T-helper 1 cell (primary cell): ENCODE results near the gene ZNF226.
"Not testable (repeated sequence)": the region's sequence is repeated elsewhere in the genome, so short reads cannot be mapped to it uniquely, and the experiment has no call there.

Source experiments
- DNase-seq, 5 donors: peaks; one replicate each; pipeline ENCODE4 v3.0.0-alpha.2; 2012 to 2020
- total RNA-seq, 4 donors: gene quantifications; one replicate each; lab custom pipeline; 2026; lab: John Stamatoyannopoulos, UW

ZNF226 gene
- 5.9 to 18.9 (median 15.2) reads per million in 4 donors for total RNA-seq

GRCh38 chr19:44164673-44165512 is at the start of gene ZNF226:
TSS of gene ZNF226 (plus strand) at chr19:44165100. CDS start at chr19:44170081, 4,981 bp downstream.
- DNase-seq, result peak; percentile 49 to 94 (median 69)

GRCh38 chr19:44121162-44121561 is 43.7 kb upstream of the ZNF226 start:
- DNase-seq, result not testable (repeated sequence)

GRCh38 chr19:44131955-44132354 is 32.9 kb upstream of the ZNF226 start:
- DNase-seq, result no peak

GRCh38 chr19:44141191-44142058 is 23.5 kb upstream of the ZNF226 start, which contains the start of gene ZNF234:
TSS of gene ZNF234 (plus strand) at chr19:44141554. CDS start at chr19:44144633, 3,079 bp downstream.
- peak; percentile 32 to 73 (median 53) for DNase-seq

- no peak for DNase-seq
Measured at GRCh38 chr19:44142059-44142433, 22.9 kb upstream of the ZNF226 start.

- DNase-seq, result no peak
Measured at GRCh38 chr19:44149776-44150175, 15.1 kb upstream of the ZNF226 start.

GRCh38 chr19:44151491-44151890 is 13.4 kb upstream of the ZNF226 start:
- no peak for DNase-seq

GRCh38 chr19:44156475-44156874 is 8.4 kb upstream of the ZNF226 start:
- DNase-seq, result no peak

- no peak for DNase-seq
Measured at GRCh38 chr19:44163789-44164188, 1.1 kb upstream of the ZNF226 start.

GRCh38 chr19:44164327-44164672 is 600 bp upstream of the ZNF226 start:
- no peak for DNase-seq

- DNase-seq, result not testable (repeated sequence)
Measured at GRCh38 chr19:44170660-44171059, 5.8 kb downstream of the ZNF226 start.

- DNase-seq, result no peak
Measured at GRCh38 chr19:44176590-44176989, 11.7 kb downstream of the ZNF226 start.

GRCh38 chr19:44180968-44181367 is 16.1 kb downstream of the ZNF226 start:
- no peak for DNase-seq

- DNase-seq, result no peak
Measured at GRCh38 chr19:44182145-44182544, 17.2 kb downstream of the ZNF226 start.

GRCh38 chr19:44190020-44190419 is 25.1 kb downstream of the ZNF226 start:
- DNase-seq, result no peak

- no peak for DNase-seq
Measured at GRCh38 chr19:44192127-44192526, 27.2 kb downstream of the ZNF226 start.

GRCh38 chr19:44196772-44197171 is 31.9 kb downstream of the ZNF226 start:
- no peak for DNase-seq

- no peak for DNase-seq
Measured at GRCh38 chr19:44202470-44202869, 37.6 kb downstream of the ZNF226 start.

- DNase-seq, result no peak
Measured at GRCh38 chr19:44202974-44203373, 38.1 kb downstream of the ZNF226 start.

GRCh38 chr19:44203877-44204276 is 39.0 kb downstream of the ZNF226 start:
- DNase-seq, result not testable (repeated sequence)

- DNase-seq, result no peak
Measured at GRCh38 chr19:44204772-44205171, 39.9 kb downstream of the ZNF226 start.

GRCh38 chr19:44207126-44207803 is 42.4 kb downstream of the ZNF226 start:
- DNase-seq, result peak; percentile 46 to 89 (median 65)
